Ishikawa (cell line): ENCODE data around the gene NFKB1.

ENCODE experiments used
- CEBPB ChIP-seq: IDR thresholded peaks from 2 replicates; pipeline ENCODE4 v1.6.1; 2012
- EP300 ChIP-seq: IDR thresholded peaks from 2 replicates; pipeline ENCODE4 v1.6.1; 2012; ENCODE audit warnings: borderline replicate concordance
- MAX ChIP-seq: IDR thresholded peaks from 2 replicates; pipeline ENCODE4 v1.6.1; 2012
- RAD21 ChIP-seq: IDR thresholded peaks from 2 replicates; pipeline ENCODE4 v1.6.1; 2012; ENCODE audit warnings: low read depth
- TCF12 ChIP-seq: IDR thresholded peaks from 2 replicates; pipeline ENCODE4 v1.6.1; 2012; ENCODE audit warnings: low read depth
- YY1 ChIP-seq: IDR thresholded peaks from 2 replicates; pipeline ENCODE4 v1.6.1; 2012; ENCODE audit warnings: low read depth

- TF ChIP-seq EP300 = no peak
- TF ChIP-seq YY1 = no peak
- TF ChIP-seq RAD21 = no peak
- no peak for TF ChIP-seq TCF12
- TF ChIP-seq MAX = no peak
- TF ChIP-seq CEBPB = no peak
Measured at GRCh38 chr4:102572452-102572851, 71.3 kb downstream of the NFKB1 start.
